Body of pancreas (tissue), 4 donors: ENCODE results near the gene SH2D2A. TPM values are rescaled to one million over a fixed set of nuclear protein-coding genes. Genes with fewer than 3 reads are reported as not detected.

Experiments used
- ATAC-seq: fragments of 150-250 bp; one replicate; pipeline ENCODE4 v1.9.1; 2016
- DNase-seq, 4 donors: peaks; one replicate each; pipeline ENCODE4 v3.0.0-alpha.2; 2019
- H3K27ac ChIP-seq, 4 donors: fragments of 200-600 bp; sonication (generic); 1 replicate in 3 of 4; 2 replicates in 1 of 4; pipeline versions ENCODE4 v1.5.1 to v1.6.1; 2016 to 2019; ENCODE audit warnings: mild to moderate bottlenecking in 1 of 4, mixed read lengths in 1 of 4, moderate library complexity in 1 of 4
- H3K27me3 ChIP-seq, 2 donors: fragments of 200-600 bp; sonication (generic); one replicate each; pipeline ENCODE4 v1.6.0; 2016; ENCODE audit warnings: mild to moderate bottlenecking in 1 of 2
- H3K36me3 ChIP-seq, 2 donors: fragments of 200-600 bp; sonication (generic); replicated peaks in 1 of 2; 2 replicates each; pipeline ENCODE4 v1.5.1; 2016; ENCODE audit warnings: low read depth in 2 of 2; ENCODE audit not compliant: insufficient read depth in 1 of 2
- H3K4me1 ChIP-seq: fragments of 200-600 bp; sonication (generic); one replicate; pipeline ENCODE4 v1.6.0; 2016
- H3K4me3 ChIP-seq, 2 donors: fragments of 200-600 bp; sonication (generic); 1 replicate in 1 of 2; 2 replicates in 1 of 2; pipeline ENCODE4 v1.5.1; 2016 to 2019
- H3K9me3 ChIP-seq, 3 donors: fragments of 200-600 bp; sonication (generic); 1 replicate in 2 of 3; 2 replicates in 1 of 3; pipeline ENCODE4 v1.5.1; 2016
- CTCF ChIP-seq, 7 experiments: fragments of 450-650 bp in 4 of 7; fragments of 200-600 bp in 3 of 7; sonication (generic) in 3 of 7; IDR thresholded peaks; one replicate each; pipeline ENCODE4 v1.5.1; 2016 to 2019; ENCODE audit warnings: antibody characterized with exemption in 7 of 7
- POLR2A ChIP-seq, 3 donors: fragments of 450-650 bp; IDR thresholded peaks; one replicate each; pipeline ENCODE4 v1.6.1; 2016; ENCODE audit warnings: antibody characterized with exemption in 3 of 3, mild to moderate bottlenecking in 2 of 3
- WGBS, 2 donors: methylation state at CpG; one replicate each; pipeline ENCODE4 v1.1.5; 2017; 5-methylcytosine and 5-hydroxymethylcytosine counted together
- intact Hi-C: fragments of 100-400 bp; cut with DNase I; formaldehyde crosslinking; loops from one replicate; pipeline ENCODE4 v1.15.1; 2023
- total RNA-seq, 2 donors: library from RNA; depleted of rRNA; stranded (reverse); fragments of >200 nt; gene quantifications; one replicate each; pipeline ENCODE4 v1.1.0, GENCODE V29; 2016

Gene SH2D2A
- total RNA-seq, 2 donors from 2014 or later: 0.99 TPM; not detected in 1

GRCh38 chr1:156858959-156859522 is 42.4 kb upstream of the SH2D2A start, which contains the start of gene INSRR:
INSRR (minus strand) TSS chr1:156859117; CDS start chr1:156858621, 496 bp downstream.
- Histone ChIP-seq H3K36me3 (no peaks in the 10 kb centered on the region), H3K4me1 (peaks cover 33% of the 10 kb centered on the region), H3K9me3 (no peaks in the 10 kb centered on the region), H3K27ac (no peak within 1 kb of the TSS), H3K4me3 (no peak within 1 kb of the TSS), H3K27me3 (peaks cover 0 to 8% of the 10 kb centered on the region in 2 donors)
- DNase-seq (peak in 1 of 4 donors; percentile 6), ATAC-seq (peak; percentile 13)
- TF ChIP-seq CTCF (IDR thresholded peaks at IDR 0.05): no peak
- TF ChIP-seq POLR2A (IDR thresholded peaks at IDR 0.05): no peak
- intact Hi-C loops: no loop called here
- WGBS, 2 donors: 6 to 15% methylated on average over 5 to 30 of the region's 39 CpGs

- no peak overlapping the region for H3K4me3 ChIP-seq
- WGBS, 2 donors: 7 to 10% methylated on average over 5 of the region's 5 CpGs
- ATAC-seq (no peak), DNase-seq (peak; percentile 16 to 62 (median 46))
- H3K4me1 ChIP-seq: peaks cover 33% of the 10 kb centered on the region
- TF ChIP-seq CTCF (IDR thresholded peaks at IDR 0.05) (no peak), POLR2A (IDR thresholded peaks at IDR 0.05) (no peak)
- H3K36me3 ChIP-seq: no peaks in the 10 kb centered on the region
- peaks cover 0 to 8% of the 10 kb centered on the region in 2 donors for H3K27me3 ChIP-seq
- intact Hi-C loops: no loop called here
- no peaks in the 10 kb centered on the region for H3K9me3 ChIP-seq
- no peak overlapping the region for H3K27ac ChIP-seq
Measured at GRCh38 chr1:156858555-156858956, 41.9 kb upstream of the SH2D2A start.

GRCh38 chr1:156857532-156857931 is 40.9 kb upstream of the SH2D2A start:
- 57 to 72% methylated on average over 2 to 3 of the region's 3 CpGs for WGBS, 2 donors
- intact Hi-C loops: no loop called here
- no peak for DNase-seq
- Histone ChIP-seq H3K36me3 (no peaks in the 10 kb centered on the region), H3K9me3 (no peaks in the 10 kb centered on the region), H3K27me3 (peaks cover 0 to 8% of the 10 kb centered on the region in 2 donors), H3K4me3 (no peak overlapping the region), H3K27ac (no peak overlapping the region), H3K4me1 (peaks cover 41% of the 10 kb centered on the region)
- TF ChIP-seq POLR2A (IDR thresholded peaks at IDR 0.05): no peak
- no peak for TF ChIP-seq CTCF (IDR thresholded peaks at IDR 0.05)
- ATAC-seq: no peak

GRCh38 chr1:156856282-156856785 is 39.7 kb upstream of the SH2D2A start:
- 71 to 82% methylated on average over 3 of the region's 3 CpGs for WGBS, 2 donors
- TF ChIP-seq POLR2A (IDR thresholded peaks at IDR 0.05) (no peak), CTCF (IDR thresholded peaks at IDR 0.05) (no peak)
- intact Hi-C loops: no loop called here
- H3K4me3 ChIP-seq: no peak overlapping the region
- DNase-seq (no peak), ATAC-seq (no peak)
- H3K9me3 ChIP-seq: no peaks in the 10 kb centered on the region
- peaks cover 53% of the 10 kb centered on the region for H3K4me1 ChIP-seq
- H3K36me3 ChIP-seq: no peaks in the 10 kb centered on the region
- H3K27me3 ChIP-seq: peaks cover 0 to 8% of the 10 kb centered on the region in 2 donors
- H3K27ac ChIP-seq: no peak overlapping the region

- Histone ChIP-seq H3K4me3 (no peak overlapping the region), H3K27ac (no peak overlapping the region), H3K36me3 (no peaks in the 10 kb centered on the region), H3K4me1 (peaks cover 38% of the 10 kb centered on the region), H3K27me3 (peaks cover 0 to 4% of the 10 kb centered on the region in 2 donors), H3K9me3 (no peaks in the 10 kb centered on the region)
- intact Hi-C loops: no loop called here
- ATAC-seq (no peak), DNase-seq (no peak)
- no peak for TF ChIP-seq POLR2A (IDR thresholded peaks at IDR 0.05)
- no peak for TF ChIP-seq CTCF (IDR thresholded peaks at IDR 0.05)
- WGBS, 2 donors: 68 to 74% methylated on average over 3 of the region's 3 CpGs
Measured at GRCh38 chr1:156854634-156855033, 38.0 kb upstream of the SH2D2A start.
